ENCODE results near the gene SASH1. TPM values are rescaled to one million over a fixed set of nuclear protein-coding genes. Genes with fewer than 3 reads are reported as not detected.

The SASH1 gene
- total and polyA plus RNA-seq, 7 experiments from 2014 or later: 0.24 to 7.8 (median 1.4) TPM; not detected in 2

GRCh38 chr6:148509119-148509799 lies 166.6 kb downstream of the SASH1 start:
- Mint-ChIP-seq H3K4me1 (peaks cover 0 to 4% (median 0%) of the 10 kb centered on the region in 7 donors), H3K27ac (no peak overlapping the region), H3K9me3 (no peaks in the 10 kb centered on the region), H3K27me3 (peaks cover 22 to 46% (median 30%) of the 10 kb centered on the region in 5 donors), H3K4me3 (no peak overlapping the region), H3K36me3 (no peaks in the 10 kb centered on the region)
- ChIA-PET CTCF (no interaction called here), POLR2A (no interaction called here)
- Histone ChIP-seq H3K9me3 (ENCODE audit: control insufficient read depth in 2 of 3, low read length in 3 of 3) (no peaks in the 10 kb centered on the region), H3K27me3 (ENCODE audit: control insufficient read depth in 2 of 2, insufficient read depth in 2 of 2, low read length in 2 of 2) (no peaks in the 10 kb centered on the region), H3K36me3 (ENCODE audit: control insufficient read depth in 2 of 3, insufficient read depth in 3 of 3, low read length in 3 of 3) (no peaks in the 10 kb centered on the region), H3K27ac (ENCODE audit: low read depth, low read length) (no peak overlapping the region), H3K4me3 (ENCODE audit: low read length) (no peak overlapping the region), H3K4me1 (ENCODE audit: control insufficient read depth in 2 of 2, insufficient read depth in 2 of 2, low read length in 2 of 2) (no peaks in the 10 kb centered on the region)
- DNase-seq (no peak), ATAC-seq (no peak)
- intact Hi-C loops (cut with micrococcal nuclease): no loop called here

DNA sequence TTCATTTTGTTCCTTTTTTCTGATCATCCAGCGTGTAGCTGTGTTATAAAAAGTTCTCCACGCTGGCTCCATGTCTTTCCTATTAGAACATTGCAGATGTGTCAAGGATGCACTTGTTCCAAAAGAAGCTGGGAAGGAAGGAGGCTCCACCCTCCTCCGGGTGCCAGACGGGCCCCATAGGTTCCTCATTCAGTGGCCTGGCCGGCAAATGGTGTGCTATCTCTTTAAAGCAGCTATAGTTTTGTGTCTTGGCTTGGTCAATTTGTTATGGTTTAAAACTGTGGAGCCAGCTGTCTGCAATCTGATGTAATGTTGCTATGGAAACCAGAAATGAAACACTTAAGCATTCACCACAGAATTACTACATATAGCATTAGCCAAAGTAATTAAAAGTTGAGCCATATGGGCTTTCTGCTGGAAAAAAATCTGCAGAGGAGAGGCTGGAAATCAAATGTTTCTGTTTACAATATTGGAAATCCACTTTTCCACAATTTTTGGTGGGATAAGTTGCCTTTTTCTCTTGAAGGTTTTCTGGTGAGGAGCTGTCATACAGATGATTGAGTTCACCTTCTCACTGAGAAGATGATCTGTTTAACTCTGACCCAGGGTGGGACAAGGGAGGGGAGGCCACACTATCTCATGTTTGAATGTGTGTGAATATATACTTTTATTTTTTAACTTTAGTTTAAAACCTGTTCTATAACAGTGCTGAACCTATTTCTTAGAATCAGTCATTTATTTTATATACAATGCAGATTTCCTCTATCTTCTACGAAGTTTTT lies 167.4 kb downstream of the SASH1 start:
- Histone ChIP-seq H3K9me3 (ENCODE audit: control insufficient read depth in 2 of 3, low read length in 3 of 3) (no peaks in the 10 kb centered on the region), H3K36me3 (ENCODE audit: control insufficient read depth in 2 of 3, insufficient read depth in 3 of 3, low read length in 3 of 3) (no peaks in the 10 kb centered on the region), H3K4me3 (ENCODE audit: low read length) (no peak overlapping the region), H3K27me3 (ENCODE audit: control insufficient read depth in 2 of 2, insufficient read depth in 2 of 2, low read length in 2 of 2) (no peaks in the 10 kb centered on the region), H3K4me1 (ENCODE audit: control insufficient read depth in 2 of 2, insufficient read depth in 2 of 2, low read length in 2 of 2) (no peaks in the 10 kb centered on the region), H3K27ac (ENCODE audit: low read depth, low read length) (no peak overlapping the region)
- H3K4me3 Mint-ChIP-seq: no peak overlapping the region
- peaks cover 22 to 41% (median 30%) of the 10 kb centered on the region in 5 donors for H3K27me3 Mint-ChIP-seq
- DNase-seq: no peak
- no peak overlapping the region for H3K27ac Mint-ChIP-seq
- ChIA-PET POLR2A (no interaction called here), CTCF (no interaction called here)
- H3K36me3 Mint-ChIP-seq: no peaks in the 10 kb centered on the region
- ATAC-seq: peak; percentile 64
- intact Hi-C loops (cut with micrococcal nuclease): no loop called here
- H3K9me3 Mint-ChIP-seq: no peaks in the 10 kb centered on the region
- peaks cover 0 to 4% (median 0%) of the 10 kb centered on the region in 7 donors for H3K4me1 Mint-ChIP-seq

DNA sequence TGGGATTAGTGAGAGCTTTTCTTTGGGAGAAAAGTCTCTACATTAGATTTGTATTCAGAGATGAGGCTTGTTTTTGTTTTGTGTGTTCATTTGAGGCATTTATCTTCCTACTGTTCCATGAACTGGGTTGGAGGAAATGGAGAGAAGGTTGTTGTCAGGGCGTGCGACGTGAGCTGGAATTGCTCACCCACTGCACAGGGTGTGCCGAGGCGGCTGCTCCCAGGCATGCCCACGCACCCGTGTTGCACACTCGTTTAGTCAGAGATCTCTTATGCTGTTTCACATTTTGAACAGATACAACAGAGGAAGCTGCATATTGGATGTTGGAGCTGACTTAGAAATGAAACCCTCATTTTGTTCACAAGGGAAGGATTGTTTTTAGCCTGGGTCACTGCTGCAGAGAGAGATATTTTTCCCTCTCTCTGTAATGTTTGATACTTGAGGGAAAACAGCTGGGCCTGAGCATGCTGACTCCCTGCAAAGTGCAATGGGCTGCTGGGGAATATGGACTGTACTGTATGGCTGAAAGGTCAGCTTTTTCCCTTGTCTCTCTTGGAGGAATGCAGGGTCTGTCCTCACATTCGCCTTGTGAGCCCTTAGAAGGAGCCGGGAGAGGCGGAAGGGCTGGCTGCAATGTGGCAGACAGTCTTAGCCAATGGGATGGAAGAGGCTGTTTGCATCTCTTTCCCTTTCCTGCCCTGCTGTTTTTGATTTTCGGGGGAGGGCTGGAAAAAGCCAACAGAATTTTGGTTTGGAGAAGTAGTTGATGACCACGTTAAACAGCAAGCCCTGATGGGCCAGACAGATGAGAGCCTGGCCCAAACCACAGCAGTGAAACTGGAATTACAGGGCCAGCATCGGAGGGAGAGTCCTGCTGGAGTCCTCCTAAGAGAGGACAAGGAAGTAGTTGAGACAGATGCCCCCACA lies 170.8 kb downstream of the SASH1 start:
- Mint-ChIP-seq H3K27ac (no peak overlapping the region), H3K4me1 (peaks cover 0 to 4% (median 0%) of the 10 kb centered on the region in 7 donors), H3K36me3 (no peaks in the 10 kb centered on the region), H3K9me3 (no peaks in the 10 kb centered on the region), H3K4me3 (no peak overlapping the region), H3K27me3 (peaks cover 15 to 34% (median 27%) of the 10 kb centered on the region in 5 donors)
- ChIA-PET POLR2A (no interaction called here), CTCF (no interaction called here)
- no peaks in the 10 kb centered on the region for H3K9me3 ChIP-seq (ENCODE audit: control insufficient read depth in 2 of 3, low read length in 3 of 3)
- ATAC-seq (no peak), DNase-seq (no peak)
- no peak overlapping the region for H3K4me3 ChIP-seq (ENCODE audit: low read length)
- H3K27me3 ChIP-seq (ENCODE audit: control insufficient read depth in 2 of 2, insufficient read depth in 2 of 2, low read length in 2 of 2): peaks cover 0 to 3% of the 10 kb centered on the region in 2 donors
- H3K27ac ChIP-seq (ENCODE audit: low read depth, low read length): no peak overlapping the region
- no peaks in the 10 kb centered on the region for H3K4me1 ChIP-seq (ENCODE audit: control insufficient read depth in 2 of 2, insufficient read depth in 2 of 2, low read length in 2 of 2)
- intact Hi-C loops (cut with micrococcal nuclease): no loop called here
- H3K36me3 ChIP-seq (ENCODE audit: control insufficient read depth in 2 of 3, insufficient read depth in 3 of 3, low read length in 3 of 3): no peaks in the 10 kb centered on the region

- Histone ChIP-seq H3K27ac (ENCODE audit: low read depth, low read length) (no peak overlapping the region), H3K4me1 (ENCODE audit: control insufficient read depth in 2 of 2, insufficient read depth in 2 of 2, low read length in 2 of 2) (no peaks in the 10 kb centered on the region), H3K4me3 (ENCODE audit: low read length) (no peak overlapping the region), H3K9me3 (ENCODE audit: control insufficient read depth in 2 of 3, low read length in 3 of 3) (no peaks in the 10 kb centered on the region), H3K27me3 (ENCODE audit: control insufficient read depth in 2 of 2, insufficient read depth in 2 of 2, low read length in 2 of 2) (peaks cover 0 to 3% of the 10 kb centered on the region in 2 donors), H3K36me3 (ENCODE audit: control insufficient read depth in 2 of 3, insufficient read depth in 3 of 3, low read length in 3 of 3) (no peaks in the 10 kb centered on the region)
- ATAC-seq (no peak), DNase-seq (no peak)
- Mint-ChIP-seq H3K9me3 (no peaks in the 10 kb centered on the region), H3K36me3 (no peaks in the 10 kb centered on the region), H3K27ac (no peak overlapping the region), H3K27me3 (peaks cover 7 to 28% (median 19%) of the 10 kb centered on the region in 5 donors), H3K4me1 (no peaks in the 10 kb centered on the region), H3K4me3 (no peak overlapping the region)
- POLR2A ChIA-PET: no interaction called here
- CTCF ChIA-PET: no interaction called here
- intact Hi-C loops (cut with micrococcal nuclease): no loop called here
These were observed 171.6 kb downstream of the SASH1 start for GRCh38 chr6:148514091-148514845.

DNA sequence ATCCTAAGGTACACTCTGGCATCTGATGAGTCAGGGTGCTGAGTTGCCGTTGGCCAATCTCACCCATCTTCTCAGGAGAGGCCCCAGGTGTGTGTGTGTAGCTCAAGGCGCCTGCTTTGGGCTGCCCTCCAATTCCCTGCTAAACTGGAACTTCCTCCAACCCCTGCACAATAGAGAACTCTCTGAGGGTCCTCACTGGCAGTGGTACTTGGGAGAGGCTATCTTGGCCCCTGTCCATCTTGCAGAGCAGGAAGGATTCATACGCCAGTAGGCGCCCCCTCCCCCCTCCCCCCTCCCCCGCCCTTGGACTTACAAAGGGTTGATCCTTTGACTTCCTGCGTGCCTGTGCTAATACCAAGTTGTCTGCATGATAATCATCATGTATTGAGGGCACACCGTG lies 173.6 kb downstream of the SASH1 start:
- ChIA-PET CTCF (no interaction called here), POLR2A (no interaction called here)
- intact Hi-C loops (cut with micrococcal nuclease): no loop called here
- no peak overlapping the region for H3K27ac ChIP-seq (ENCODE audit: low read depth, low read length)
- ATAC-seq (no peak), DNase-seq (no peak)
- no peak overlapping the region for H3K4me3 Mint-ChIP-seq
- no peaks in the 10 kb centered on the region for H3K36me3 ChIP-seq (ENCODE audit: control insufficient read depth in 2 of 3, insufficient read depth in 3 of 3, low read length in 3 of 3)
- H3K36me3 Mint-ChIP-seq: no peaks in the 10 kb centered on the region
- H3K27me3 ChIP-seq (ENCODE audit: control insufficient read depth in 2 of 2, insufficient read depth in 2 of 2, low read length in 2 of 2): peaks cover 0 to 3% of the 10 kb centered on the region in 2 donors
- H3K4me1 Mint-ChIP-seq: peaks cover 0 to 1% (median 0%) of the 10 kb centered on the region in 7 donors
- H3K4me3 ChIP-seq (ENCODE audit: low read length): no peak overlapping the region
- no peak overlapping the region for H3K27ac Mint-ChIP-seq
- peaks cover 6 to 23% (median 14%) of the 10 kb centered on the region in 5 donors for H3K27me3 Mint-ChIP-seq
- no peaks in the 10 kb centered on the region for H3K9me3 Mint-ChIP-seq
- no peaks in the 10 kb centered on the region for H3K9me3 ChIP-seq (ENCODE audit: control insufficient read depth in 2 of 3, low read length in 3 of 3)
- no peaks in the 10 kb centered on the region for H3K4me1 ChIP-seq (ENCODE audit: control insufficient read depth in 2 of 2, insufficient read depth in 2 of 2, low read length in 2 of 2)

DNA sequence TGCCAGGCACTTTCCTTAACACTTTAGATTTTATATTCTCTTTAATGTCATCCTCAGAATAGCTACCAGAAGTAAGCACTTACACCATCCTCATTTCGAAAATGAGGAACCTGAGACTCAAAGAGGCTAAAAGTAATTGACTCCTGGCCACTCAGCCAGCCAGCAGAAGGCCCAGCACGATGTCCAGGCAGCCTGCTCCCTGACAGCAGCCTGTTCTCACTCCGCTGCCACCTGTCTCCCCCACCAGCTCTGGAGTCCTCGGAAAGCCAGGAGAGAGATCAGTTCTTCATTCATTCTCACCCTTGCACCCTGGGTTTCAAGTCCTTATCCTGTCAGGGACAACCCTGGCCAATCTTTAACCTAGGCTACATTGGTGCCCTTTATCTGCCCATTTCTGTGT lies 174.0 kb downstream of the SASH1 start:
- CTCF ChIA-PET: no interaction called here

More for the DNA sequence above, 174.0 kb downstream of the SASH1 start:
- H3K4me3 ChIP-seq (ENCODE audit: low read length): no peak overlapping the region
- peaks cover 0 to 3% of the 10 kb centered on the region in 2 donors for H3K27me3 ChIP-seq (ENCODE audit: control insufficient read depth in 2 of 2, insufficient read depth in 2 of 2, low read length in 2 of 2)
- peaks cover 6 to 21% (median 14%) of the 10 kb centered on the region in 5 donors for H3K27me3 Mint-ChIP-seq
- POLR2A ChIA-PET: no interaction called here
- no peaks in the 10 kb centered on the region for H3K36me3 Mint-ChIP-seq
- no peaks in the 10 kb centered on the region for H3K9me3 Mint-ChIP-seq
- no peak for ATAC-seq
- DNase-seq: no peak
- H3K27ac ChIP-seq (ENCODE audit: low read depth, low read length): no peak overlapping the region
- intact Hi-C loops (cut with micrococcal nuclease): no loop called here
- peaks cover 0 to 1% (median 0%) of the 10 kb centered on the region in 7 donors for H3K4me1 Mint-ChIP-seq
- H3K27ac Mint-ChIP-seq: no peak overlapping the region
- H3K4me1 ChIP-seq (ENCODE audit: control insufficient read depth in 2 of 2, insufficient read depth in 2 of 2, low read length in 2 of 2): no peaks in the 10 kb centered on the region
- no peak overlapping the region for H3K4me3 Mint-ChIP-seq
- no peaks in the 10 kb centered on the region for H3K36me3 ChIP-seq (ENCODE audit: control insufficient read depth in 2 of 3, insufficient read depth in 3 of 3, low read length in 3 of 3)
- no peaks in the 10 kb centered on the region for H3K9me3 ChIP-seq (ENCODE audit: control insufficient read depth in 2 of 3, low read length in 3 of 3)
